Measurements from ENCODE around the gene TFAP2E. TPM values are rescaled to one million over a fixed set of nuclear protein-coding genes. Genes with fewer than 3 reads are reported as not detected.

TFAP2E gene
- not detected in 2 replicates for total RNA-seq
- 0.81 TPM in 1 of 2 replicates, not detected in the other for polyA plus RNA-seq

GRCh38 chr1:35573198-35574124 lies at the start of gene TFAP2E:
Gene TFAP2E (plus strand): TSS chr1:35573314. CDS start chr1:35573578, 264 bp downstream.
- Histone ChIP-seq H3K9me3 (ENCODE audit: low read depth) (no peaks in the 10 kb centered on the region), H3K9me2 (replicated peaks; ENCODE audit: insufficient read depth) (no peaks in the 10 kb centered on the region), H3K36me3 (replicated peaks; ENCODE audit: insufficient read depth, low read depth) (no peaks in the 10 kb centered on the region), H3K79me2 (no peaks in the 10 kb centered on the region), H3K4me3 (peak within 1 kb of the TSS; percentile 77), H3K27me3 (peaks cover 76% of the 10 kb centered on the region), H3K4me1 (ENCODE audit: insufficient read depth) (peaks cover 24% of the 10 kb centered on the region), H3K27ac (no peak within 1 kb of the TSS), H4K20me1 (ENCODE audit: insufficient read depth, poor library complexity, severe bottlenecking) (no peaks in the 10 kb centered on the region), H2AFZ (peak within 1 kb of the TSS; percentile 66), H3K4me2 (peak within 1 kb of the TSS; percentile 97)
- 5% methylated on average over 68 of the region's 95 CpGs for WGBS (ENCODE audit: low lambda C conversion rate, missing lambda C conversion rate)
- peak; percentile 74 for TF ChIP-seq EZH2phosphoT487 (IDR thresholded peaks at IDR 0.05; ENCODE audit: low read depth, severe bottlenecking, unreplicated experiment)
- TF ChIP-seq CTCF (IDR thresholded peaks at IDR 0.05; ENCODE audit: poor library complexity), result no peak
- TF ChIP-seq EZH2 (IDR thresholded peaks at IDR 0.05; ENCODE audit: borderline replicate concordance), result peak; percentile 89
- DNase-seq (ENCODE audit: low spot score), result no peak

DNA sequence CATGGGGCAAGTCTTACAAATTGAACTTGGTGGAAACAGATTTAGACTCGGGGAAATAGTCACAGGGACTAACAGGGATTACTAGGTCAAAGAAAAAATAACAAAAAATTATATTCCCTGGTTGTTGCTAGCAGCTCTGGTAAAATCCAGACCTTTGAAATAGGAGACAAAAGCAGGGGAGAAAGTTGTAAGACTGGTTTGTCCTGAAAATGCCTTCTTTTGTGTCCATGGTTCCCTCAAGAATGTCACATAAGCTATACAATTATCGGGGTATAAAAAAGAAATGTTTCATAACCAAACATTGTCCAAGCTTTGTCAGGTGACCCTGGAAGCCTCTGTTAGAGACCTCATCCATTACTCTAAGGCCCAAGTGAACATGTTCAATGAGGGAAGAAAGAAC lies 49.0 kb upstream of the TFAP2E start:
- no peak for DNase-seq (ENCODE audit: low spot score)
- H2AFZ ChIP-seq, result no peak overlapping the region
- H3K79me2 ChIP-seq, result peaks cover 25% of the 10 kb centered on the region
- TF ChIP-seq EZH2 (IDR thresholded peaks at IDR 0.05; ENCODE audit: borderline replicate concordance), result no peak
- no peak for TF ChIP-seq EZH2phosphoT487 (IDR thresholded peaks at IDR 0.05; ENCODE audit: low read depth, severe bottlenecking, unreplicated experiment)
- TF ChIP-seq CTCF (IDR thresholded peaks at IDR 0.05; ENCODE audit: poor library complexity), result no peak
- H3K4me3 ChIP-seq, result no peak overlapping the region
- no peak overlapping the region for H3K4me2 ChIP-seq
- no peaks in the 10 kb centered on the region for H3K36me3 ChIP-seq (replicated peaks; ENCODE audit: insufficient read depth, low read depth)
- no peaks in the 10 kb centered on the region for H3K27me3 ChIP-seq
- 64% methylated on average over 2 of the region's 2 CpGs for WGBS (ENCODE audit: low lambda C conversion rate, missing lambda C conversion rate)
- H3K9me3 ChIP-seq (ENCODE audit: low read depth), result peaks cover 1% of the 10 kb centered on the region
- H3K27ac ChIP-seq, result peak overlapping the region; percentile 7
- H3K9me2 ChIP-seq (replicated peaks; ENCODE audit: insufficient read depth), result no peaks in the 10 kb centered on the region
- no peaks in the 10 kb centered on the region for H4K20me1 ChIP-seq (ENCODE audit: insufficient read depth, poor library complexity, severe bottlenecking)
- H3K4me1 ChIP-seq (ENCODE audit: insufficient read depth), result peaks cover 3% of the 10 kb centered on the region

GRCh38 chr1:35530168-35530567 lies 42.9 kb upstream of the TFAP2E start:
- no peaks in the 10 kb centered on the region for H4K20me1 ChIP-seq (ENCODE audit: insufficient read depth, poor library complexity, severe bottlenecking)
- no peak overlapping the region for H3K4me2 ChIP-seq
- H3K27me3 ChIP-seq, result no peaks in the 10 kb centered on the region
- no peak for DNase-seq (ENCODE audit: low spot score)
- 79% methylated on average over 5 of the region's 5 CpGs for WGBS (ENCODE audit: low lambda C conversion rate, missing lambda C conversion rate)
- H3K9me3 ChIP-seq (ENCODE audit: low read depth), result peaks cover 16% of the 10 kb centered on the region
- no peak overlapping the region for H3K27ac ChIP-seq
- no peaks in the 10 kb centered on the region for H3K4me1 ChIP-seq (ENCODE audit: insufficient read depth)
- H3K9me2 ChIP-seq (replicated peaks; ENCODE audit: insufficient read depth), result no peaks in the 10 kb centered on the region
- no peak overlapping the region for H2AFZ ChIP-seq
- TF ChIP-seq CTCF (IDR thresholded peaks at IDR 0.05; ENCODE audit: poor library complexity), result no peak
- TF ChIP-seq EZH2 (IDR thresholded peaks at IDR 0.05; ENCODE audit: borderline replicate concordance), result no peak
- no peak for TF ChIP-seq EZH2phosphoT487 (IDR thresholded peaks at IDR 0.05; ENCODE audit: low read depth, severe bottlenecking, unreplicated experiment)
- peaks cover 26% of the 10 kb centered on the region for H3K79me2 ChIP-seq
- H3K4me3 ChIP-seq, result no peak overlapping the region
- peaks cover 8% of the 10 kb centered on the region for H3K36me3 ChIP-seq (replicated peaks; ENCODE audit: insufficient read depth, low read depth)
